AG09309 (cell line): ENCODE data around the gene AGTR2.
A peak's percentile ranks its signal among the peaks of the same experiment; 100 is the strongest.
"Not testable (repeated sequence)": the region's sequence is repeated elsewhere in the genome, so short reads cannot be mapped to it uniquely, and the experiment has no call there.

Experiments used
- DNase-seq: peaks from one replicate; pipeline ENCODE4 v3.0.0-alpha.2; 2010; ENCODE audit warnings: low read depth
- H3K4me3 ChIP-seq: 2 replicates; pipeline ENCODE4 v1.5.1; 2011; ENCODE audit warnings: mild to moderate bottlenecking, low read depth, low read length, moderate library complexity; ENCODE audit not compliant: control insufficient read depth
- CTCF ChIP-seq: IDR thresholded peaks from 2 replicates; pipeline ENCODE4 v1.5.1; 2011; ENCODE audit warnings: mild to moderate bottlenecking, low read depth, low read length, inconsistent platforms; ENCODE audit not compliant: insufficient read depth, control insufficient read depth; ENCODE audit errors: missing control alignments

The AGTR2 gene

GRCh38 chrX:116194649-116195048, 24.1 kb downstream of the AGTR2 start:
- DNase-seq: no peak
- H3K4me3 ChIP-seq: no peak overlapping the region
- TF ChIP-seq CTCF: no peak

- no peak overlapping the region for H3K4me3 ChIP-seq
- no peak for DNase-seq
- TF ChIP-seq CTCF: no peak
These were observed 27.7 kb downstream of the AGTR2 start for GRCh38 chrX:116198235-116198634.

GRCh38 chrX:116198810-116199209, 28.3 kb downstream of the AGTR2 start:
- peak; percentile 34 for TF ChIP-seq CTCF
- no peak for DNase-seq
- no peak overlapping the region for H3K4me3 ChIP-seq

GRCh38 chrX:116204932-116205331, 34.4 kb downstream of the AGTR2 start:
- no peak for DNase-seq

GRCh38 chrX:116213262-116213661, 42.7 kb downstream of the AGTR2 start:
- no peak overlapping the region for H3K4me3 ChIP-seq
- no peak for TF ChIP-seq CTCF
- DNase-seq: no peak

More at GRCh38 chrX:116204932-116205331, 34.4 kb downstream of the AGTR2 start:
- TF ChIP-seq CTCF: peak; percentile 63
- H3K4me3 ChIP-seq: no peak overlapping the region

- not testable (repeated sequence) for H3K4me3 ChIP-seq, DNase-seq
These were observed 46.5 kb downstream of the AGTR2 start for GRCh38 chrX:116217080-116217479.
